ENCODE measurements around the gene SLC2A8. TPM values are rescaled to one million over a fixed set of nuclear protein-coding genes. Genes with fewer than 3 reads are reported as not detected.

SLC2A8 gene
- total RNA-seq, 2 donors from 2014 or later = 8.8 to 16.5 TPM

DNA sequence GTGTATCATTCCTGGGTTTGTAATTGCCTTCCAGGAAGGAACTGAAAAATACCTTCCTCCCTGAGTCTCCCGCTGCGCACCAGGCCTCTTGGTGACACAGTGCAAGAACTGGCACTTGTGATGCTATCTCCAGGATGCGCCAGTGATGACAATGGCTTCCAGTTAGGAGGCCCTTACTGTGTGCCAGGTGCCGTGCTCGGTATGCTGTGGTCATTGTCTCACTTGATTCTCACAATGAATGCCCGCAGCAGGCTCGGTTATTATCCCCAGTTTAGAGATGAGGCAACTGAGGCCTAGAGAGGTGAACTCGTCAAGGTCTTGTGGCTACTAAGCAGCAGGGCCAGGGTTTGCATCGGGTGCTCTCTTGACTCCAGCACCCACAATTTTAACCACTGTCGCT lies 31.5 kb upstream of the SLC2A8 start:
- peaks cover 8 to 10% of the 10 kb centered on the region in 2 donors for H3K4me1 Mint-ChIP-seq (ENCODE audit: low read depth in 2 of 2)
- DNase-seq (ENCODE audit: low spot score) (no peak), ATAC-seq (no peak)
- no peak overlapping the region for H3K27ac Mint-ChIP-seq
- H3K36me3 Mint-ChIP-seq = no peaks in the 10 kb centered on the region
- H3K4me3 Mint-ChIP-seq = no peak overlapping the region
- peaks cover 13 to 19% of the 10 kb centered on the region in 2 donors for H3K27me3 Mint-ChIP-seq
- H3K9me3 Mint-ChIP-seq = no peaks in the 10 kb centered on the region

DNA sequence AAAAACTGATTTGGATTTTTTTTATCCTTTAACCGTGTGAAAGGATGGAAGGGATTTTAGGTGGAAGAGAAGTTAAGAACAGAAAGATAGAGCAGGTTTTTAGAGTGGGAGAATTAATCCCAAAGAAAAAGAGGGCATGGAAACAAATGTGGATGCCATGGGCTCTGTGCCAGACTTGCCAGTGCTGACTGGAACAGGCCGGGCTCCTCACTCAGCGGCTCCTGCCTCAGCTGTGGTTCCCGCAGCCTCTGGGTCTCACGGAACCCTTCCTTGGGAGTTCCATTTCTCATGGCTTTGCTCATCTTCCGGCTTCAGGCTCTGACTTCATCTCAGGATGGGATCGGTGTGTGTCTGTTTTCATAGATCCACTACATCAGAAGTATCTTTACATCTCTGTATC lies 30.4 kb upstream of the SLC2A8 start:
- H3K9me3 Mint-ChIP-seq = no peaks in the 10 kb centered on the region
- no peak for DNase-seq (ENCODE audit: low spot score)
- H3K4me1 Mint-ChIP-seq (ENCODE audit: low read depth in 2 of 2) = peaks cover 3 to 5% of the 10 kb centered on the region in 2 donors
- H3K27me3 Mint-ChIP-seq = peaks cover 21 to 29% of the 10 kb centered on the region in 2 donors
- H3K27ac Mint-ChIP-seq = no peak overlapping the region
- ATAC-seq = no peak
- H3K4me3 Mint-ChIP-seq = no peak overlapping the region
- no peaks in the 10 kb centered on the region for H3K36me3 Mint-ChIP-seq

DNA sequence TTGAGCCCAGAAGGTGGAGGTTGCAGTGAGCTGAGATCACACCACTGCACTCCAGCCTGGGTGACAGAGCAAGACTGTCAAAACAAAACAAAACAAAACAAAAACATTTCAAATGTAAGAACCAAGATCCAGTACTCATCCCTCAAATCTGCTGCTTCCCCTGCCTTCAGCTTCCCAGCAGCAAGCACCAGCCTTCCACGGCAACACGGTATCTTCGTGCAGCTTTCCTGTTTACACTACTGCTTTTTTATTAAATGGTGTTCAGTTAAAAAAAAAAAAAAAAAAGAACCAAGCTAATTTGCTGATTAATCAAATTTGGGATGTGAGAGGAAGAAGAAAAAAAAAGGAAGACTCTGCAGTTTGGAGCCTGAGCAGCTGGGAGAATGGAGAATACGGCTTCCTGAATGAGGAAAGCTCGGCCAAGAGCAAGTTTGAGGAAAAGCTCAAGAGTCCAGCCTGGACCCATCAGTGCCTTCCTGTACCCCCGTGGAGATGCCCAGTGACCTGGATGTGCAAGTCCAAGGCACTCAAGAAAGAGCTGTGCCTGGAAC lies 28.0 kb upstream of the SLC2A8 start:
- Mint-ChIP-seq H3K4me3 (no peak overlapping the region), H3K4me1 (ENCODE audit: low read depth in 2 of 2) (no peaks in the 10 kb centered on the region), H3K27me3 (peaks cover 21 to 37% of the 10 kb centered on the region in 2 donors), H3K27ac (no peak overlapping the region), H3K36me3 (no peaks in the 10 kb centered on the region), H3K9me3 (no peaks in the 10 kb centered on the region)
- DNase-seq (ENCODE audit: low spot score) (no peak), ATAC-seq (no peak)

DNA sequence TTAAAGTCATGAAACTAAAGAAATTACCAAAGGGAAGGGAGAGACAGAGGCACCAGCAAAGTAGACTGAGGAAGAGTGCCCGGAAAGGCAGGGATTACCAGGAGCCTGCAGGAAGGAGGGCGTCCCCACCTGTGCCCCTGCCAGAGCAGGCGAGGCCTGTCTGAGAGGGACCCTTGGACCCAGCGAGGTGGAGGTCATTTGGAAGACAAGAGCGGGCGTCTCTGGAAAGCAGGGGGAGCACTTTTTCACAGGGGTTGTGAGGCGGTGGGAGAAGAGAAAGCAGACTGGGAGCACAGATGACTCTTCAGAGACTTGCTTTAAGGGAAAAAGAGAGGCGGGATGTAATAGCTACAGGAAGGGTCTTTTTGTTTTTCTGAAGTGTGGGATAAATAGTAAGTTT lies 27.5 kb upstream of the SLC2A8 start:
- H3K4me1 Mint-ChIP-seq (ENCODE audit: low read depth in 2 of 2) = no peaks in the 10 kb centered on the region
- DNase-seq (ENCODE audit: low spot score) = no peak
- no peak for ATAC-seq
- no peak overlapping the region for H3K4me3 Mint-ChIP-seq
- no peaks in the 10 kb centered on the region for H3K36me3 Mint-ChIP-seq
- peaks cover 25 to 37% of the 10 kb centered on the region in 2 donors for H3K27me3 Mint-ChIP-seq
- no peaks in the 10 kb centered on the region for H3K9me3 Mint-ChIP-seq
- H3K27ac Mint-ChIP-seq = no peak overlapping the region

DNA sequence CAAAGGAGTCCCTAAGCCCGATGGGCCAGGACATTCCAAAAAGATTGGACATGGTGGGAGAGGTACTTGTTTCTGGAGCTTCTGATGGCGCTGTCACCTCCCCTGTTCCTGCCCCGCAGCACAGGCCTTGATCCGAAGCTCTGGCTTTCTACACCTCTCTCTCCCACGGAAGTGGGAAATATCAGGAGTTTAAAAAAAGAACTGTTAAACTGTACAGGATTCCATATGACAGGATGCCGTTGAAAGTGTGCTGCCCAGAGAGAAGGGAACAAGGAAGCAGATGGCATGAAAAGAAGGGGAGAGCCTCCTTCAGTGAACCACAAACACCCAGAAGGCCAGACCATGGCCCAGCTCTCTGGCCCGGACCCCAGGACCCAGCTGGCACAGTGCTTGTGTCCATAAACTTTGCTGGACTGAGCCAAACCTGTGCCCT lies 26.8 kb upstream of the SLC2A8 start:
- peaks cover 27 to 37% of the 10 kb centered on the region in 2 donors for H3K27me3 Mint-ChIP-seq
- no peak overlapping the region for H3K27ac Mint-ChIP-seq
- H3K9me3 Mint-ChIP-seq = no peaks in the 10 kb centered on the region
- DNase-seq (ENCODE audit: low spot score) (no peak), ATAC-seq (no peak)
- no peaks in the 10 kb centered on the region for H3K36me3 Mint-ChIP-seq
- H3K4me3 Mint-ChIP-seq = no peak overlapping the region
- no peaks in the 10 kb centered on the region for H3K4me1 Mint-ChIP-seq (ENCODE audit: low read depth in 2 of 2)

DNA sequence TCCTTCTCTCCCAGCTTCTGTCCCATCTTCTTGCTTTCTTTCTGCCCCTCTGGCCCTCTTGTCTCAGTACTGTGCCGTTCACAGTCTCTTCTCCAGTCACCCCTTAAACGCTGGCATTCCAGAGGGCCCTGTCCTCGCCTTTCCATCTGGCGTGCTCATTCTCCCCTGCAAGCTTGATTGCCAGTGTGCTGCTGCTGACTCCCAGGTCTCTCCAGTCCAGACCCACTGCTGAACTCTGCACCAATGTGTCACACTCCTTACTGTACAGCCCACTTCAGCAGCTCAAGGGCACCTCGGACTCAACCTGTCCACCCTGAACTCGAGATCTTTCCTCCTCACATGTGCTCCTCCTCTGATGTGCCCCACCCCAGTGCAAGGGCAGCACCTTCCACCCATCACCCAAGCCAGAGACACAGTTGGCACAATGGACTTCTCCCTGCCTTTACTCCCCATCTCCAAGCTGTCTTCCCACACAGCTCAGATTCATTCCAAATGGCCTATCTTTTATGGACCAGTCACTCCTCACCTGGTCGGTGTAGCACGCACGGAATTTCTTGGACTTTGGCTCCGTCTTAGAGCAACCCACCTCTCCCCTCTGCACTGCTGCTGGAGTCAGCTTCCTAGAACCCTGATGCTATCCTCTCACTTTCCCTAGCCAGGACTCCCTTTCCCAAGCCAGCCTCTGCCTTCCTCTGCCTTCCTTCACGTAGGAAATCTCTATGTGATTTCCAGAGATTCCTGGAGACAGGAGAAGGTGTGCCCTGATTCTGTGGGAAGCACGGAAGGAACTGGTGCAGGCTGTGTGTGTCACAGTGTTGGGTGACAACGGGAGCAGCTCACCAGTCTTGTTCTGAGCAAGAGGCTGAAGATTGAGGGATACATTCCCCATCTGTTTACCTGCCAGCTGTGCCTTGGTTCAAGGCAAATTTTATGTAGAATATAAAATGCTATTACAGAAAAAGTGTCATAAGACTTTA lies 26.0 kb upstream of the SLC2A8 start:
- ATAC-seq = peak in 1 of 2 donors; percentile 32
- H3K36me3 Mint-ChIP-seq = no peaks in the 10 kb centered on the region
- DNase-seq (ENCODE audit: low spot score) = no peak
- no peak overlapping the region for H3K27ac Mint-ChIP-seq
- H3K27me3 Mint-ChIP-seq = peaks cover 27 to 37% of the 10 kb centered on the region in 2 donors
- H3K4me3 Mint-ChIP-seq = no peak overlapping the region
- no peaks in the 10 kb centered on the region for H3K9me3 Mint-ChIP-seq
- no peaks in the 10 kb centered on the region for H3K4me1 Mint-ChIP-seq (ENCODE audit: low read depth in 2 of 2)

DNA sequence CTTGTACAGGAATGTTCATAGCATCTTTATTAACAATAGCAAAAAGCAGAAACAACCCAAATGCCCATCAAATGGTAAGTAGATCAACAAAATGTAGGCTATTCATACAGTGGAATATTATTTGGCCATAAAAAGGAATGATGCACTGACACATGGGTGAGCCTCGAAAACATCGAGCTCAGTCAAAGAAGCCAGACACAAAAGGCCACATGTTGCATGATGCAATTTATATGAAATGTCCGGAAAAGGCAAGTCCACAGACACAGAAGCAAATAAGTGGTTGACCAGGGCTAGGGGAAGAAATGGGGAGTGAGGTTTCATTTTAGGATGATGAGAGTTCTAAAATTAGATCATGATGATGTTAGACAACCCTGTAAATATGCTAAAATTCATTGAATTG lies 16.5 kb upstream of the SLC2A8 start:
- DNase-seq (ENCODE audit: low spot score) = no peak
- Mint-ChIP-seq H3K9me3 (no peaks in the 10 kb centered on the region), H3K27ac (no peak overlapping the region), H3K4me1 (ENCODE audit: low read depth in 2 of 2) (peaks cover 0 to 3% of the 10 kb centered on the region in 2 donors), H3K27me3 (peaks cover 23 to 24% of the 10 kb centered on the region in 2 donors), H3K4me3 (no peak overlapping the region), H3K36me3 (no peaks in the 10 kb centered on the region)
- ATAC-seq = no peak

DNA sequence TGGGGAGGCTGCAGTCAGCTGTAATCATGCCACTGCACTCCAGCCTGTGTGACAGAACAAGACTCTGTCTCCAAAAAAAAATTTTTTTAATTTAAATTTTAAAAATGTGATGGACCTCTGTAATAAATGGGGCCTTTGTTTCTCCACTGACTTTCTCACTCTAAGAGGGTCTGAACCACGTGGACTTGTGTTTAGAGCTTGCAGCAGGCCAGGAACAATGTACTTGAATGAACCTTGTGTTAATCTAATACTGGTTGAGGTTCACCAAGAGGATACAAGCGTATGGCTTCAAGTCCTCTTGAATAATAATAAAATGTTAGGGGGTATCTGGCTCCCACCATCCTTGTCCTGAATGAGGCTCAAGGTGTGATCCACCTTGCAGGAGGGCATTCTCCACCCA lies 14.4 kb upstream of the SLC2A8 start:
- Mint-ChIP-seq H3K4me3 (no peak overlapping the region), H3K9me3 (no peaks in the 10 kb centered on the region), H3K36me3 (no peaks in the 10 kb centered on the region), H3K27me3 (peaks cover 25 to 29% of the 10 kb centered on the region in 2 donors), H3K27ac (no peak overlapping the region), H3K4me1 (ENCODE audit: low read depth in 2 of 2) (peaks cover 0 to 6% of the 10 kb centered on the region in 2 donors)
- ATAC-seq = no peak
- no peak for DNase-seq (ENCODE audit: low spot score)

DNA sequence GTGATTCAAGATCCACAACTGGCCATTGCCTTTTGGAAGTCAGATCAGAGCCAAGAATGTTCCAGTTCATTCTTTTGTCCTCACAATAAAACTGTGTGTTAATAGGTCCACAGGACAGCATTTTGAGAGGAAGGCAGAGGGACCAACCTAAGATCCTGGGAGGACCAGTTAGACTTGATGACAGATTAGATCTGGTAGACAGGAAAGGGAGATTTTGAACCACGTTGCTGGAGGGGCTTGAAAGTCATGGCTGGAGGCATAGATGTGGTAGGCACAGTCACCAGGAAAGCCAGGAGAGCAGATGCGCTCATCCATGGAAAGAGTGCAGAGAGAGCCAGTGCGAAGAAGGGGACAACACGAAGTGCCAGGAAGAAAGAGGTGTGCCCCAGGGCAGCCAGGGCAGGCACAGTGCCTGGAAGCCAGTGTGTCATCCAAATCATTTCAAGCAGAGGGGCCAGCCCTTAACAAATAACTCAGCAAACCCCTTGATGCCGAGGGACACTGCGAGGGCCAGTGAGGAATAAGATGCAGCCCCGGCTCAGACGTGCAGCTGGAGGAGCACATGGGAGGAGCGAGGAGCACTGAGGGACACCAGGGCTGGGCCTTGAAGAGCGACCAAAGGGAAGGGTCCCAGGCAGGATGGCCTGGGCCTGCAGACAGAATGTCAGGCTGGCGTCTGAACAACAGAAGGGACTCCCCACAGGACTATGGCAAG lies 12.8 kb upstream of the SLC2A8 start:
- H3K9me3 Mint-ChIP-seq = no peaks in the 10 kb centered on the region
- peaks cover 13 to 20% of the 10 kb centered on the region in 2 donors for H3K4me1 Mint-ChIP-seq (ENCODE audit: low read depth in 2 of 2)
- H3K4me3 Mint-ChIP-seq = no peak overlapping the region
- H3K27ac Mint-ChIP-seq = peak overlapping the region in 1 of 2 donors; percentile 15
- DNase-seq (ENCODE audit: low spot score) (no peak), ATAC-seq (no peak)
- peaks cover 25 to 29% of the 10 kb centered on the region in 2 donors for H3K27me3 Mint-ChIP-seq
- H3K36me3 Mint-ChIP-seq = no peaks in the 10 kb centered on the region

DNA sequence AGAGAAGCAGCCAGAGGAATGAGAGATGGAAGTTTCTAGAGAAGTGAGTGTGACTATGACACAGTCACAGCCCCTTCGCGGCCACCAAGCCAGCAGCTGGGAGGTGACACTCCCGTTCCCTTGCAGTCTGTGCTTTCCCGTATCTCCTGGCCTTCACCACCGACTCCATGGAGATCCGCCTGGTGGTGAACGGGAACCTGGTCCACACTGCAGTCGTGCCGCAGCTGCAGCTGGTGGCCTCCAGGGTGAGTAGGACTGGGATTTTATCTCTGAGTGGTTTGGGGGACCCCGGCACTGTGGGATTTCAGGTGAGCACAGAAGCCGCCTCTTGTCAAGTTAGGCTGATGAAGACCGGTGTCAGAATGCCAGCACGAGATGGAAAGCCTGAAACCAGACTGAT lies 12.1 kb upstream of the SLC2A8 start:
- Mint-ChIP-seq H3K4me3 (no peak overlapping the region), H3K36me3 (no peaks in the 10 kb centered on the region), H3K4me1 (ENCODE audit: low read depth in 2 of 2) (peaks cover 14 to 20% of the 10 kb centered on the region in 2 donors), H3K9me3 (no peaks in the 10 kb centered on the region), H3K27ac (no peak overlapping the region), H3K27me3 (peaks cover 25 to 29% of the 10 kb centered on the region in 2 donors)
- ATAC-seq = no peak
- no peak for DNase-seq (ENCODE audit: low spot score)

DNA sequence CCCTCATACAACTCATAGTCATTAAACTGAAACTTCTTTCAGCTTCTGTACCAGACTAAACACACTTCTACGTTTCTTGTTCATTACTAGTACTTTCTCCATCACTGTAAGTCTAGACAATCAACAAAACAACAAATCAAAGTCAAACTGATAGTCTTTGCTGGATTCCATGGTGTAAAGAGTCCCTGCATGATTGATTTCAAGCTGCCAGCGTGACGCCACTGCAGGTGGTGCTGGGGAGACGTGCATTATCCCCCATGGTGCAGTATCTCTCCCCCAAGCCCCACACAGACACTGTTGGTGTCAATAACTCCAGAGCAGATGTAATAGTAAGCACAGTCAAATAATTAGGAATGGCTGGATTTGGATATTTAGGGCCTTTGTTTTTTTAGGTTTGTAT lies 10.7 kb upstream of the SLC2A8 start:
- peaks cover 21 to 29% of the 10 kb centered on the region in 2 donors for H3K27me3 Mint-ChIP-seq
- H3K27ac Mint-ChIP-seq = no peak overlapping the region
- H3K36me3 Mint-ChIP-seq = no peaks in the 10 kb centered on the region
- ATAC-seq (no peak), DNase-seq (ENCODE audit: low spot score) (no peak)
- no peaks in the 10 kb centered on the region for H3K9me3 Mint-ChIP-seq
- peaks cover 14 to 23% of the 10 kb centered on the region in 2 donors for H3K4me1 Mint-ChIP-seq (ENCODE audit: low read depth in 2 of 2)
- no peak overlapping the region for H3K4me3 Mint-ChIP-seq

DNA sequence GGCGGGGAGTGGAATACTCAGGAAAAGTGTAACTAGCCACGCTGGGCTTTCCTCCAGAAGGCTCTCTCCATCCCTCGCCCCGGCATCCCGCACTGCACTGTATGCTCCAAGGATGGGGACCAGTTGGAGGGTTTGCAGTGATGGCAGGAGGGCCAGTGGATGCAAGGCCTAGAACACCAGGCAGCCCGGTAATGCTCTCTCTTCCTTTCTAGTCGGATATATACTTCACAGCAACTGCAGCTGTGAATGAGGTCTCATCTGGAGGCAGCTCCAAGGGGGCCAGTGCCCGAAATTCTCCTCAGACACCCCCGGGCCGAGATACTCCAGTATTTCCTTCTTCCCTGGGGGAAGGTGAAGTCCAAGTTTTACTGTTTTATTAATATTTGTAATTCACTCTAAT lies 10.0 kb upstream of the SLC2A8 start:
- no peak overlapping the region for H3K27ac Mint-ChIP-seq
- H3K4me1 Mint-ChIP-seq (ENCODE audit: low read depth in 2 of 2) = peaks cover 14 to 23% of the 10 kb centered on the region in 2 donors
- no peak for DNase-seq (ENCODE audit: low spot score)
- no peaks in the 10 kb centered on the region for H3K36me3 Mint-ChIP-seq
- peaks cover 24 to 29% of the 10 kb centered on the region in 2 donors for H3K27me3 Mint-ChIP-seq
- no peaks in the 10 kb centered on the region for H3K9me3 Mint-ChIP-seq
- ATAC-seq = no peak
- no peak overlapping the region for H3K4me3 Mint-ChIP-seq

DNA sequence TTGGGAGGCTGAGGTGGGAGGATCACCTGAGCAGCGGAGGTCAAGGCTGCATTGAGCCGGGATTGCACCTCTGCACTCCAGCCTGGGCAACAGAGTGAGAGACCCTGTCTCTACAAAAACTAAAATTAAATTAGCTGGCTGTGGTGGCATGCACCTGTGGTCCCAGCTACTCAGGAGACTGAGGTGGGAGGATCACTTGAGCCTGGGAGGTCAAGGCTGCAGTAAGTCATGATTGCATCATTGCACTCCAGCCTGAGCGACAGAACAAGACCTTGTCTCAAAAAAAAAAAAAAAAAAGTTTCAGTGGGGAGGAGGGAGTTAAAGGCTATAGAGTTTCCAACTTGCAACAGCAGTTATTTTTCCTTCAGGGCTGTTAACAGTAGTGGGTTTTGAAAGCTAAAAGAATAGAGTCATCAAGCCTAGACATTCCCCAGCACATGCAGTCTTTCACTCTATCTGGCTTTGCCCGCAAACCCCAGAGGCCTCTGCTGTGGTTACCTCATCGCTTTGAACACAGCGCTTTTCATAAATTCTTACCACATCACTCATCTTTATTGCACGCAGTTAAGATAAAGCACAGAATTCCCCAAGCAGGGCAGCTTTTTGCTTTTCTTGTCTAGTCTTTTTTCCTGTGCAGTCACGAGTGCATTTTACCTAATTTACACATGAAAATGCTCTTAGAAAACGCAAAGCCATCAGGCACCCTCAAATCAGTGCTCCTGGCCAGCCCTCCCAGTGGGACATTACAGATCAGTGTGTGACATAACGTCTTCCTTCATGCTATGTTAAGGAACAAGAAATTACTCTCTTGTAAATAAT lies 8.7 kb upstream of the SLC2A8 start:
- peaks cover 14 to 23% of the 10 kb centered on the region in 2 donors for H3K4me1 Mint-ChIP-seq (ENCODE audit: low read depth in 2 of 2)
- H3K27me3 Mint-ChIP-seq = peaks cover 29% of the 10 kb centered on the region in 2 donors
- peak overlapping the region; percentile 67 for H3K4me3 Mint-ChIP-seq
- peak; percentile 99 for ATAC-seq
- no peaks in the 10 kb centered on the region for H3K9me3 Mint-ChIP-seq
- peak; percentile 90 for DNase-seq (ENCODE audit: low spot score)
- H3K36me3 Mint-ChIP-seq = no peaks in the 10 kb centered on the region
- peak overlapping the region; percentile 63 to 69 for H3K27ac Mint-ChIP-seq

Data from natural killer cell treated with Interleukin-12 subunit alpha and Interleukin-12 subunit beta and Interleukin-15 and Interleukin-18, amount 100 ng/mL, for 72 hours (primary cell).